Measurements from ENCODE around the gene LMTK2. TPM values are rescaled to one million over a fixed set of nuclear protein-coding genes. Genes with fewer than 3 reads are reported as not detected.

LMTK2 gene
- total RNA-seq, 2 donors from 2014 or later: 37.2 to 61.2 TPM

GRCh38 chr7:98123365-98123696, 16.7 kb downstream of the LMTK2 start:
- H3K4me3 ChIP-seq: no peak overlapping the region
- TF ChIP-seq, protein P1, sequence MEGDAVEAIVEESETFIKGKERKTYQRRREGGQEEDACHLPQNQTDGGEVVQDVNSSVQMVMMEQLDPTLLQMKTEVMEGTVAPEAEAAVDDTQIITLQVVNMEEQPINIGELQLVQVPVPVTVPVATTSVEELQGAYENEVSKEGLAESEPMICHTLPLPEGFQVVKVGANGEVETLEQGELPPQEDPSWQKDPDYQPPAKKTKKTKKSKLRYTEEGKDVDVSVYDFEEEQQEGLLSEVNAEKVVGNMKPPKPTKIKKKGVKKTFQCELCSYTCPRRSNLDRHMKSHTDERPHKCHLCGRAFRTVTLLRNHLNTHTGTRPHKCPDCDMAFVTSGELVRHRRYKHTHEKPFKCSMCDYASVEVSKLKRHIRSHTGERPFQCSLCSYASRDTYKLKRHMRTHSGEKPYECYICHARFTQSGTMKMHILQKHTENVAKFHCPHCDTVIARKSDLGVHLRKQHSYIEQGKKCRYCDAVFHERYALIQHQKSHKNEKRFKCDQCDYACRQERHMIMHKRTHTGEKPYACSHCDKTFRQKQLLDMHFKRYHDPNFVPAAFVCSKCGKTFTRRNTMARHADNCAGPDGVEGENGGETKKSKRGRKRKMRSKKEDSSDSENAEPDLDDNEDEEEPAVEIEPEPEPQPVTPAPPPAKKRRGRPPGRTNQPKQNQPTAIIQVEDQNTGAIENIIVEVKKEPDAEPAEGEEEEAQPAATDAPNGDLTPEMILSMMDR (IDR thresholded peaks at IDR 0.05): no peak

GRCh38 chr7:98125759-98126158, 19.1 kb downstream of the LMTK2 start:
- Histone ChIP-seq H3K4me1 (no peaks in the 10 kb centered on the region), H3K9ac (ENCODE audit: low read depth in 2 of 2, low read length in 2 of 2) (no peak overlapping the region), H3K4me3 (no peak overlapping the region), H3K36me3 (no peaks in the 10 kb centered on the region), H3K9me3 (no peaks in the 10 kb centered on the region), H3K27me3 (no peaks in the 10 kb centered on the region), H3K27ac (no peak overlapping the region)
- TF ChIP-seq, protein P1 (IDR thresholded peaks at IDR 0.05): no peak
- intact Hi-C loops (cut with DNase I): no loop called here
- no peak for DNase-seq

More at GRCh38 chr7:98123365-98123696, 16.7 kb downstream of the LMTK2 start:
- H3K9me3 ChIP-seq: no peaks in the 10 kb centered on the region
- no peak overlapping the region for H3K9ac ChIP-seq (ENCODE audit: low read depth in 2 of 2, low read length in 2 of 2)
- H3K27ac ChIP-seq: no peak overlapping the region
- H3K36me3 ChIP-seq: no peaks in the 10 kb centered on the region
- no peaks in the 10 kb centered on the region for H3K4me1 ChIP-seq
- intact Hi-C loops (cut with DNase I): no loop called here
- DNase-seq: no peak
- H3K27me3 ChIP-seq: no peaks in the 10 kb centered on the region

GRCh38 chr7:98126311-98127142, 19.9 kb downstream of the LMTK2 start:
- no peak overlapping the region for H3K9ac ChIP-seq (ENCODE audit: low read depth in 2 of 2, low read length in 2 of 2)
- no peaks in the 10 kb centered on the region for H3K27me3 ChIP-seq
- H3K27ac ChIP-seq: no peak overlapping the region
- TF ChIP-seq, protein P1 (IDR thresholded peaks at IDR 0.05): no peak
- intact Hi-C loops (cut with DNase I): no loop called here
- H3K4me3 ChIP-seq: no peak overlapping the region
- no peaks in the 10 kb centered on the region for H3K36me3 ChIP-seq
- no peaks in the 10 kb centered on the region for H3K4me1 ChIP-seq
- DNase-seq: no peak
- no peaks in the 10 kb centered on the region for H3K9me3 ChIP-seq

DNA sequence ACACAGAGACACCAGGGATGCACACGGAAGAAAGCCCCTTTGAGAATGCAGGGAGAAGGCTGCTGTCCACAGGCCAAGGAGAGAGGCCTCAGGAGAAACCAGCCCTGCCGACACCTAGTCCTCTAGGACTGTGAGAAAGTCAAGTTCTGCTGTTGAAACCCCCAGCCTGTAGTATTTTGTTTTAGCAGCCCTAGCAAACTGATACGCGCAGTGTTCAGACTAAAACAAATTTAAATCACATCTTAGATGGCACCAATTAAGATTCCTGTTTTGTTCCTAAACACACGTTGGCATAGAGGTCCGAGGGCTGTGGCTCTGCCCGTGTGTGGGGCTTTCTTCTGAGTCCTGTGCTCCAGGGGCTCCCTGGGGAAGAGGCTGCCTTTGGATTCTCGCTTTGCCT, 21.7 kb downstream of the LMTK2 start:
- Histone ChIP-seq H3K27me3 (no peaks in the 10 kb centered on the region), H3K4me3 (no peak overlapping the region), H3K36me3 (no peaks in the 10 kb centered on the region), H3K27ac (no peak overlapping the region), H3K9me3 (no peaks in the 10 kb centered on the region), H3K4me1 (peaks cover 14% of the 10 kb centered on the region), H3K9ac (ENCODE audit: low read depth in 2 of 2, low read length in 2 of 2) (no peak overlapping the region)
- DNase-seq: no peak
- intact Hi-C loops (cut with DNase I): no loop called here
- TF ChIP-seq, protein P1 (IDR thresholded peaks at IDR 0.05): no peak

- intact Hi-C loops (cut with DNase I): no loop called here
Measured at GRCh38 chr7:98130959-98131358, 24.3 kb downstream of the LMTK2 start.

More at GRCh38 chr7:98130959-98131358, 24.3 kb downstream of the LMTK2 start:
- Histone ChIP-seq H3K4me1 (peaks cover 20% of the 10 kb centered on the region), H3K36me3 (no peaks in the 10 kb centered on the region), H3K4me3 (no peak overlapping the region), H3K9ac (ENCODE audit: low read depth in 2 of 2, low read length in 2 of 2) (no peak overlapping the region), H3K9me3 (no peaks in the 10 kb centered on the region), H3K27me3 (no peaks in the 10 kb centered on the region), H3K27ac (peak overlapping the region; percentile 81)
- DNase-seq: no peak
- TF ChIP-seq, protein P1 (IDR thresholded peaks at IDR 0.05): no peak
